ENCODE measurements around the gene ZGPAT. TPM values are rescaled to one million over a fixed set of nuclear protein-coding genes. Genes with fewer than 3 reads are reported as not detected.
"Not testable (repeated sequence)": the region's sequence is repeated elsewhere in the genome, so short reads cannot be mapped to it uniquely, and the experiment has no call there.

The ZGPAT gene
- total RNA-seq, 1 donor from 2014 or later, result 25.5 TPM

DNA sequence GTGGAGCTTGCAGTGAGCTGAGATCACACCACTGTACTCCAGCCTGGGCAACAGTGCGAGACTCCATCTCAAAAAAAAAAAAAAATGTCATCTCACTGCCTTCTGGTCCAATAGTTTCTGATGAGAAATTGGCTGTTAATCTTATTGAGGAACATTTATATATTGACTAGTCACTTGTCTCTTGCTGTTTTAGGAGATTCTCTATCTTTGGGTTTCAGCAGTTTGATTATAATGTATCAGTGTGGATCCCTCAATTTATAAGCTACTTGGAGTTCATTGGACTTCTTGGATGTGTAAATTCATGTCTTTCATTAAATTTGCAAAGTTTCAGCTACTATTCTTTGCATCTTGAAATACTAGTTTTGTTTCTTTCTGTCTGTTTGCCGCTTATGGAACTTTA, 11.2 kb downstream of the ZGPAT start:
- DNase-seq (ENCODE audit: low read depth) (no peak), FAIRE-seq (no peak)
- Histone ChIP-seq H3K27me3 (ENCODE audit: control insufficient read depth, insufficient read depth, low read length) (no peaks in the 10 kb centered on the region), H3K36me3 (ENCODE audit: control insufficient read depth, insufficient read depth, low read length) (peaks cover 9% of the 10 kb centered on the region), H3K4me3 (ENCODE audit: low read depth, low read length) (no peak overlapping the region)
- TF ChIP-seq, protein P1, sequence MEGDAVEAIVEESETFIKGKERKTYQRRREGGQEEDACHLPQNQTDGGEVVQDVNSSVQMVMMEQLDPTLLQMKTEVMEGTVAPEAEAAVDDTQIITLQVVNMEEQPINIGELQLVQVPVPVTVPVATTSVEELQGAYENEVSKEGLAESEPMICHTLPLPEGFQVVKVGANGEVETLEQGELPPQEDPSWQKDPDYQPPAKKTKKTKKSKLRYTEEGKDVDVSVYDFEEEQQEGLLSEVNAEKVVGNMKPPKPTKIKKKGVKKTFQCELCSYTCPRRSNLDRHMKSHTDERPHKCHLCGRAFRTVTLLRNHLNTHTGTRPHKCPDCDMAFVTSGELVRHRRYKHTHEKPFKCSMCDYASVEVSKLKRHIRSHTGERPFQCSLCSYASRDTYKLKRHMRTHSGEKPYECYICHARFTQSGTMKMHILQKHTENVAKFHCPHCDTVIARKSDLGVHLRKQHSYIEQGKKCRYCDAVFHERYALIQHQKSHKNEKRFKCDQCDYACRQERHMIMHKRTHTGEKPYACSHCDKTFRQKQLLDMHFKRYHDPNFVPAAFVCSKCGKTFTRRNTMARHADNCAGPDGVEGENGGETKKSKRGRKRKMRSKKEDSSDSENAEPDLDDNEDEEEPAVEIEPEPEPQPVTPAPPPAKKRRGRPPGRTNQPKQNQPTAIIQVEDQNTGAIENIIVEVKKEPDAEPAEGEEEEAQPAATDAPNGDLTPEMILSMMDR (IDR thresholded peaks at IDR 0.05; ENCODE audit: insufficient read depth, low read length, severe bottlenecking), result no peak

DNA sequence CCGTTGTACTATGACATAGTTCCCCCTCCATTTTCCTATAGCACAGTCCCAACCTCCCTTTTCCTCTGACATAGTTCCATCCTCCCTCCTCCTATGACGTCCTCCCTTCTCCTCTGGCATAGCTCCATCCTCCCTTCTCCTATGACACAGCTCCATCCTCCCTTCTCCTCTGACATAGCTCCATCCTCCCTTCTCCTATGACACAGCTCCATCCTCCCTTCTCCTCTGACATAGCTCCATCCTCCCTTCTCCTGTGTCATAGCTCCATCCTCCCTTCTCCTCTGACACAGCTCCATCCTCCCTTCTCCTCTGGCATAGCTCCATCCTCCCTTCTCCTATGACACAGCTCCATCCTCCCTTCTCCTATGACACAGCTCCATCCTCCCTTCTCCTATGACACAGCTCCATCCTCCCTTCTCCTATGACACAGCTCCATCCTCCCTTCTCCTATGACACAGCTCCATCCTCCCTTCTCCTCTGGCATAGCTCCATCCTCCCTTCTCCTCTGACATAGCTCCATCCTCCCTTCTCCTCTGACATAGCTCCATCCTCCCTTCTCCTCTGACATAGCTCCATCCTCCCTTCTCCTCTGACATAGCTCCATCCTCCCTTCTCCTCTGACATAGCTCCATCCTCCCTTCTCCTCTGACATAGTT, 15.3 kb downstream of the ZGPAT start:
- not testable (repeated sequence) for H3K27me3 ChIP-seq (ENCODE audit: control insufficient read depth, insufficient read depth, low read length); H3K36me3 ChIP-seq (ENCODE audit: control insufficient read depth, insufficient read depth, low read length); FAIRE-seq; H3K4me3 ChIP-seq (ENCODE audit: low read depth, low read length); DNase-seq (ENCODE audit: low read depth)

DNA sequence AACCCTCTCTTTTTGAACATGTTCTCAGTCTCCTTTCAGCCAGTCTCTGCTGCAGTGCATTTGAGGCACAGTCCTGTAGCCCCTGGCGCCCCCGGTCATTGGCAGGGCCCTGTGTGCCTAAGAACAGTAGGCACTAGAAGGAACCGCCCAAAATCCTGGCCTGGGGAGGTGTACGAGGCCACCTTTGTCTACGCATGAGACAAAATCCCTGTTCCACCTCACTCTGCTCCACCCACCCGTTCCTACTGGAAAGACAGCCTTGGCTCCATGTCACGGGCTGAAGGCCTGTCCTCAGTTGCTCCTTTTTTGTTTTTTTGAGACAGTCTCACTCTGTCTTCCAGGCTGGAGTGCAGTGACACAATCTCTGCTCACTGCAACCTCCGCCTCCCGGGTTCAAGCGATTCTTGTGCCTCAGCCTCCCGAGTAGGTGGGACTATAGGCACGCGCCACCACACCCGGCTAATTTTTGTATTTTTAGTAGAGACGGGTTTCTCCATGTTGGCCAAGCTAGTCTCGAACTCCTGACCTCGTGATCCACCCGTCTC, 22.4 kb downstream of the ZGPAT start:
- not testable (repeated sequence) for H3K36me3 ChIP-seq (ENCODE audit: control insufficient read depth, insufficient read depth, low read length); FAIRE-seq; DNase-seq (ENCODE audit: low read depth)

GRCh38 chr20:63731410-63731809, 23.6 kb downstream of the ZGPAT start:
- FAIRE-seq (no peak), DNase-seq (ENCODE audit: low read depth) (no peak)
- no peaks in the 10 kb centered on the region for H3K27me3 ChIP-seq (ENCODE audit: control insufficient read depth, insufficient read depth, low read length)
- H3K4me3 ChIP-seq (ENCODE audit: low read depth, low read length), result no peak overlapping the region
- TF ChIP-seq, protein P1 (IDR thresholded peaks at IDR 0.05; ENCODE audit: insufficient read depth, low read length, severe bottlenecking), result no peak
- peaks cover 11% of the 10 kb centered on the region for H3K36me3 ChIP-seq (ENCODE audit: control insufficient read depth, insufficient read depth, low read length)

More for the DNA sequence above, 22.4 kb downstream of the ZGPAT start:
- not testable (repeated sequence) for H3K27me3 ChIP-seq (ENCODE audit: control insufficient read depth, insufficient read depth, low read length); H3K4me3 ChIP-seq (ENCODE audit: low read depth, low read length)

DNA sequence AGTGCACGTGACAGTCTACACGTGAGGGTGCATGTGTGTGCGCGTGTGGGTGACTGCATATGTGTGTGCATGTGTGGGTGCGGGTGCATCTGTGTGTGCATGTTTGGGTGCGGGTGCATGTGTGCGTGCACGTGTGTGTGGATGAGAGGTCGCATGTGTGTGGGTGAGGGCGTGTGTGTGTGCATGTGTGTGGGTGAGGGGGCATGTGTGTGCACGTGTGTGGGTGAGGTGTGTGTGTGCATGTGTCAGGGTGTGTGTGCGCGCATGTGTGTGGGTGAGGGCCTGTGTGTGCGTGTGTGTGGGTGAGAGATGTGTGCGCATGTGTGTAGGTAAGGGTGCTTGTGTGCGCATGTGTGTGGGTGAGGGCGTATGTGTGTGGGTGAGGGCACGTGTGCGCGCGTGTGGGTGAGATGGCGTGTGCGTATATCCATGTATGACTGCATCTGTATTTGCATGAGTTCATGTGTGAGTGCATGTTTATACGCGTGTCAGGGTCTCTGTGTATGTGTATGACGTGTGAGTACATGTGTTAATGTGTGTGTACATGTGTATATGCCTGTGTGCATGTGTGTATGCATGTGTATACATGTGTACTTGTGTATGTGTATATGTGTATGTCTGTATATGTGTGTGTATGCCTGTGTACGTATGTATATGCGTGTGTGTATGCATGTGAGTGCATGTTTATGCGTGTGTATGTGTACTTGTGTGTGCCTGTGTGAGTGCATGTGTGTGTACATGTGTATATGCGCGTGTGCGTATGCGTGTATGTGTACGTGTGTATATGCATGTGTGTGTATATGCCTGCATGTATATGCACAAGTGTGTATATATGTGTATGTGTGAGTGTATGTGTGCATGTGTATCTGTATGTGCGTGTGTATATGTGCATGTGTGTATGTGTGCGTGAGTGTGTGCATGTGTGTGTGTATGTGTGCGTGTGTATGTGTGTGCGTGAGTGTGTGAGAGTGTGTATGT, 24.6 kb downstream of the ZGPAT start:
- no peak for DNase-seq (ENCODE audit: low read depth)
- no peak overlapping the region for H3K4me3 ChIP-seq (ENCODE audit: low read depth, low read length)
- no peaks in the 10 kb centered on the region for H3K27me3 ChIP-seq (ENCODE audit: control insufficient read depth, insufficient read depth, low read length)
- no peak for FAIRE-seq
- H3K36me3 ChIP-seq (ENCODE audit: control insufficient read depth, insufficient read depth, low read length), result peaks cover 11% of the 10 kb centered on the region
- TF ChIP-seq, protein P1 (IDR thresholded peaks at IDR 0.05; ENCODE audit: insufficient read depth, low read length, severe bottlenecking), result no peak

DNA sequence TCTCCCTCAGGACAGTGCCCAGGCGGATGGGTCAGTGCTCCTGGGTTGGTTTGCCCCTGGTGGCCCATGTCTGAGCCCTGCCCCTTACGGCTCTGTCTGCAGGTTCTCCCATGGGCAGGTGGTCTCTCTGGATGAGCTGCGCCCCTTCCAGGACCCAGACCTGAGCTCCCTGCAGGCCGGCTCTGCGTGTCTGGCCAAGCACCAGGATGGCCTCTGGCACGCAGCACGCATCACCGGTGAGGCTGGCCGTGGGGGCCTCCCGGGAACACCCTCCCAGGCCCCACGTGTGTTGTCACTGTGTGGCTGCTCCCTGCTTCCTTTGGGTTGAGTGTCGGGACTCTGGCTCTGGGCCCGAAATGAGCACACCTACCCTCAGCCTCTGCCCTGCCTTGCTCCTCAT, 25.3 kb downstream of the ZGPAT start:
- FAIRE-seq (no peak), DNase-seq (ENCODE audit: low read depth) (no peak)
- H3K27me3 ChIP-seq (ENCODE audit: control insufficient read depth, insufficient read depth, low read length), result no peaks in the 10 kb centered on the region
- no peak overlapping the region for H3K4me3 ChIP-seq (ENCODE audit: low read depth, low read length)
- peaks cover 11% of the 10 kb centered on the region for H3K36me3 ChIP-seq (ENCODE audit: control insufficient read depth, insufficient read depth, low read length)
- TF ChIP-seq, protein P1 (IDR thresholded peaks at IDR 0.05; ENCODE audit: insufficient read depth, low read length, severe bottlenecking), result no peak
